HG02588 (cell line): ENCODE measurements around the gene HS3ST5.

Experiments
- ATAC-seq: cut with Tn5 transposase; IDR thresholded peaks from one replicate; pipeline ENCODE4 v1.9.1; 2021; ENCODE audit warnings: mild to moderate bottlenecking, moderate library complexity; ENCODE audit not compliant: unreplicated experiment

HS3ST5 gene

GRCh38 chr6:114202389-114202788, 140.4 kb downstream of the HS3ST5 start:
- ATAC-seq: no peak

DNA sequence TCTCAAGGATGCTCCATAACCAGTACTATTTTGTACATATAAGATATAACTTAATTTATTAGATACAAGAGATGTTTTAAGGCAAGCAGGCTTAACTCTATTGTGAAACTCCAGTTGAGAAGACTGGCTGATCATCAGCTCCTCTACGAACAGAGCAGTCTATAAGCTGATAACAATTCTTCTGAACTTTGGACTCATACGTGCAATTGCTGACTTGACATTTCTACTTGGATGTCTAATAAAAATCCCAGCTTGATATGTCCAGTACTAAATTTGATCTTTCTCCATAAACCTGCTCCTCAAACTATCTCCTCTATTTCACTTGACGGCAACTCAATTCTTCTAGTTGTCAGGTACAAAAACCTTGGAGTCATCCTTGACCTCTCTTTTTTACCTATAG, 141.9 kb downstream of the HS3ST5 start:
- ATAC-seq: no peak

DNA sequence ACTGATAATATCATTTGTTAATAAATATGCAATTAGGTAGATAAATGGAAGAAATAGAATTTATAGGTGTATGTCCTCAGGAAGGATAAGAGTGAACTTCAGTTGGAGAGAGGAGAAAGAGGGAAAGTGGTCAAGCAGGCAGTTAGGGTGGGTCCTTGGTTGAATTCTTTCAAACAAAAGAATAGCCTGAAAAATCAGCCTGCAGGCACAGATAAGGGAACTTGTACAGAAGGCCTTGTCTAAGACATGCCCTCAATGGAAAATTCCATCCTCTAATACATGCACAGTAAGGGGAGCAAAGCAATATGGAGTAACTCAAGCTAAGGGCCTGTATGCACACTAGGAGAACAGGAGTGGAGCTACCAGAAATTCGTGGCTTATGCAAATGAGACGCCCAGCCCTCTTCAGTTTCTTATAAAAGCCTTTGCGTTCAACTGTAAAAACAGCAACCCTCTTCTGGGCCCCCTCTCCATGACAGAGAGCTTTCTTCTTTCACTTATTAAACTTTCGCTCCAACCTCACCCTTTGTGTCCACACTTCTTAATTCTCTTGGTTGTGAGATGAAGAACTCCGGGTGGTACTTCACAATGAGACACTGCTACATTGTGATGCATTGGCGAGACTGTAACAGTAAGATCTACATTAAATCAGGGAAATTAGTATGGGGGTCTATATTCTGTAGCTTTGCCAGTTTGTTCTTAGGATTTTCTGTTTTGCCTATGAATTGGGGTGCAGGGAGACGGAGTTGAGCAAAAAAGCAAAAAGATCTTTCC, 147.0 kb downstream of the HS3ST5 start:
- ATAC-seq: no peak

GRCh38 chr6:114195027-114195365, 147.8 kb downstream of the HS3ST5 start:
- no peak for ATAC-seq

DNA sequence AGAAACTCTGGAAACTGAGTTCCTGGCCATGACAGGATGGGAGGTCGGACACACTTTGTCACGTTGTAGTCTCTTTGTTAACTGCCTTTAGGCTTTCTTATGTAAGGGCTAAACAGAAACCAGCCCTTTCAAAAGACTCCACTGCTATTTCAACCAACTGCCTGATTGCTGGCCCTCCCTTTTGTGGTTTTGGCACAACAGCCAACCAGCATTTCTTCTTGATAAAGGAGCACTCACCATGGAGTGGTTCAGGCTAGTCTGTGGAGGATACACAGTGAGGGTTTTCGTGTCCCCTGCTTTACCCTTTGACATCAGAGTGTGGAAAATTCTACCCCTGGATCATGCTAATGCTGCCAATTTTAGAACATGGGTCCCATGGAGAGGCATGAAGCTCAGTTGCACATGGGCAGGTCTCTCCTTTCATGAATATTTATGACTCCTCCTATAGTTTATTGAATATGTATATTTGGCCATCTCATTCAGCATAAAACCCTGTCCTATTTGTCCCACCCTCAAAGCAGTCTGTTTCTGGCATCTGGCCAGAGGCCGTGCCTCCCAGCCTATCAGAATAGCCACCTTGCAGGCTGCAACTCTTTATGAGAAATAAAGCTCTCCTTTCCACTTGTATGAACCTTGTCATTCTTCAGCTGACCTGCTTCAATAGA, 148.3 kb downstream of the HS3ST5 start:
- no peak for ATAC-seq

- no peak for ATAC-seq
These were observed 155.3 kb downstream of the HS3ST5 start for GRCh38 chr6:114187563-114187962.

DNA sequence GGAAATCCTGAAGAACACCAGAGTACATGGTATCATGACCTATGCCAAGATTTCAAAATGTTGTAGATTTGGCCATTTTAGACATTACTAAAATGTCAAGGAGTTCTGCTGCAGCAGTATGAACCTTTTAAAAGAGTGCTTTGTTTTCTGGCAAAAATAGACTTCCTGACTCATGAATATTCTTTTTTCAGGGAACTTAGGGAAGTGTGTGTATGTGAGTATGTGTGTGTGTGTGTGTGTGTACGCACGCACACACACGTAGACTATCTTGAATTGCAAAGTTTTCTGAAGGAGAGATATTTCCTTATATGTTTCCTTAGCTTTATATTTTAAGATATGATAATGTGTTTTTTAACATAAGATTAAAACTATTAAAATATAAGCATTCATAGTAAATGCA, 161.2 kb downstream of the HS3ST5 start:
- no peak for ATAC-seq

DNA sequence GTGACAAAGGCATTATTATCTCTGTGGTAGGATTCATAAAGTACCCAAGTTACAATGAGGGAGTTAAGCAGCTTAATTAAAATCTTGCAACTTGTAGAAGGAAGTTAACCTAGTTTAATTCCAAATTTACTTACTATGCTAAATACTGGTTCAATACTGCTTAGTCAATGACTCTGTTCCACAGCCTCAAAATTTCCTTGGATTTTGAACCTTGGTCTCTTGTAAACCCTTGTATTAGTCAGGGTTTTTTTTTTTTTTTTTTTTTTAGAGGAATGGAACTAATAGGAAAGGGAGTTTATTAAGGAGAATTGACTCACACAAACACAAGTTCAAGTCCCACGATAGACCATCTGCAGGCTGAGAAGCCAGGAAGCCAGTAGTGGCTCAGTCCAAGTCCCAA, 163.4 kb downstream of the HS3ST5 start:
- ATAC-seq: no peak

DNA sequence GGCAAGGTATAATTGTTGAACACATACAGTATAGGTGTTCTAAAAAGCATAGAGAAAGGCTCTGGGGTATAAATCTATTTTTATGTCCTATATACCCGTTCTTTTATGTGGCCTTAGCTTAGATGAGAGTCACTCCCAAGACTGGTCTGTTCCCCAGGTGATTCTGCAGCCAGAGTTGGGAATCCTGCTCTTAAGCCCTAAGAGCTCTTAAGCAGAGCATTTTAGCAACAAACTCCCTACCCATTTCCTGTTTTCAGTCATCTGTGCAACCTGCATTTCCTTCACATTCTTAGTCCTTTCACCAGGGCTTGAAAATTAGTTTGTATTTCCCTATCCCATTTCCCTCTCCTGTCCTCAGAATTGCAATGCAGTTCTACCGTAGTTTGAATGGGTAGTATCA, 166.1 kb downstream of the HS3ST5 start:
- ATAC-seq: no peak

DNA sequence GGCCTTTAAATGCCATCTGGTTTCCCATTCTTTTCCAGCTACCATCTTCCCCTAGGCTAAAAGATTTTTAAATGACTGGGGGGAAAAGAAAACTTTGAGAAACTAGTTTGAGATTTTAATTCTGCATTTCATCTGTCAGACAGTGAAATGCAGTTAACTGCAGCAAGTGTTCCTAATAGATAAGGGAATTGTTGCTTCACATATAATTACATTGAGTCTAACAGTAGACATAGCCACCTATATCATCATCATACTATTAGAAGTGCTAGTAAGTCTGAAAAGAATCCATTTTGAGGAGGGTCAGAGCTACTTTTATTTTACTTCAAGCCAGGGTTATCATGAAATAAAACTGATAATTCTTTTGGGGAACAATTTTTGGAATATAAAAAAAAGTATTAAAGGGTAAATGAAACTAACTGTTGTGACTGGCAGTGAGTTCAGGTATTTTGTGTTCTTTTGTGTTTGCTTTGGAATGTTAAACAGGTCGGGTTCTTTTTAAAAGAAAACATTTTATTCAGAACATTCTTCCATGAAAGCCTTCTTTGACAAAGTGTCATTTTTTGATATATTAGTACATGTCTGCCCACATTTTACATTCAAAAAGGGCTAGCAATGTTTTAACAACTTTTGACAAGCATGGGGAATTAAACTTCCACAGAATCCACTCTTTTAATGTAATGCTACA, 170.1 kb downstream of the HS3ST5 start:
- ATAC-seq: no peak

DNA sequence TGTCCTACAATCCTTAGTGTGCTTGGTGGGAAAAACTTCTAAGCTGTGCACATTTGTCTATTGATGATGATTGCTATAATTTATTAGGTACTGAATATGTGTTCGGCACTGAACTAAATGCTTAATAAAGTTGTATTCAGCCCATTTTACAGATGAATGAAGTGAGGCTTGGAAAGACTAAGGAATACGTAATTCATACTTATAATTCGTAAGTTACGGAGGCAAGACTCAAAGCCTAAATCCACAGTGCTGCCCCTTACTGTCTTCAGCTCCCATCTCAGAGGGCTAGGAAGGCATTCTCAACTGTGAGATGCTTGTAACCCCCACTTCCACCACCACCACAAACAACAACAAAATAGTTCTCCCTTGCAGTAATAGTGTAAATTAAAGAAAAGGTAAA, 171.3 kb downstream of the HS3ST5 start:
- no peak for ATAC-seq

- no peak for ATAC-seq
These were observed 171.8 kb downstream of the HS3ST5 start for GRCh38 chr6:114170958-114171387.

- ATAC-seq: no peak
These were observed 172.5 kb downstream of the HS3ST5 start for GRCh38 chr6:114170372-114170771.

DNA sequence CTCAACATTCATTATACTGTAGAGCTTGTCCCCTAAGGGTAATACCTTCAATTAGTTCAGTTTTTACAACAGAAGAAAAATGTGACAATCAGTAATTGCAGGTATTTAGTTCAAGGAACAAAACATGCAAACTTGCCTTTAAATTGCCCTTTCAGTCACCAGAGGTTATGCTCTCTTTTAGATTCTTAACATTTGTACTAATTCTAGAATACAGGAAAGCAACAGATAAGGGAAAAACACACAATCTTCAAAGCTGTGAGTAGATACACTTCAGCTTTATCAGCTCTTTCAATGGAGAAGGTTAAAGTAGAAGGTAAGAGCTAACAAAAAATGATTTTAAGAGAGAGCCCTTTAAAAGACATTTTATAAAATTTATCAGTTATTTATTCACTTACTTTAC, 173.1 kb downstream of the HS3ST5 start:
- ATAC-seq: no peak

- no peak for ATAC-seq
These were observed 174.9 kb downstream of the HS3ST5 start for GRCh38 chr6:114167583-114168576.

GRCh38 chr6:114164207-114164606, 178.6 kb downstream of the HS3ST5 start:
- ATAC-seq: no peak

DNA sequence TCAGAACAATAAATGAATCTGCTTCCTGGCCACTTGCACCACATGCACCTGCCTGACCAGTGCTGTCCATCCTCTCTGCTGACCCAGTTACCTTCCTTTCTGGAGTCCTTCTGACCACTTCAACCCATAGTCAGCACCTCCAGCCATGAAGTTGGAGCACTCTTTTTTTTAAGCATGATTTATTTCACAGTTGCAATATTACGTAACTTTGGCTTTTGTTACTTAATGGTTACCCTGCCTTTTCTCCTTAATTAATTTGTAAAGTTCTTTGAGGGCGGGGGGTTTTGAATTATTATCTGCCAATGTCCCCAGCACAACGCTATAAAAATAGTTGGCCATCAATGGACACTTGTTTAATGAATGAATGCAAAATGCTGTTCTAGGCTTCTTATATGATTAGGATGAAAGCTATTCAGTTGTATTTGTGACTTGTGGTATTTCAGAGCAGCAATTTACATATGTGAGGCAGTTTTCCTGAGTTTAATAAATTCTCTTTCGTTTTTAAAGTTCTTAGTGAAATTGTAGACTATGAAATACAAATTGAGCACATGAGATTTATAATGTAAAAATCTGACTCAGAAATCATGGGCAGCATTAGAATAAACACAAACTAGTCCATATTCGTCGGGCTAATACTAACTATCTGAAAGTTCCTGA, 180.0 kb downstream of the HS3ST5 start:
- ATAC-seq: no peak

DNA sequence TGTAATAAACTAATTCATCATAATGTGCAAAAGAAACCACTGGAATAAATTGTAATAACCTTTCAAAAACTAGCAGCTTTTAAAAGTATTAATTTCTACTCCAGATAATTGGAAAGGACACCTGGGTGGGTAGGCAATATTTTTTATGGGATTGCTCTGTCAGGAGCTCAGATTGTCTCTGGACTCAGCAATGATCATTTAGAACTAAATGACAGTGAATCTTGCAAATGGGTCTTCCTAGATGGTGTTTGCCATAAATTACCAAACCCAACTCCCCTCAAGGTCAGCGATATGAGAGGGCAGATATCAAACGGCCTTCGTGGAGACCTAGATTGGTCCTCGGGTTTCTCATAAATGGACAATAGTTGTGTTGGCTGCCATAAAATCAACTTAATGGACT, 181.9 kb downstream of the HS3ST5 start:
- no peak for ATAC-seq

GRCh38 chr6:114159727-114160126, 183.1 kb downstream of the HS3ST5 start:
- ATAC-seq: no peak
